ENCODE results near the gene PEX14. TPM values are rescaled to one million over a fixed set of nuclear protein-coding genes. Genes with fewer than 3 reads are reported as not detected.

The PEX14 gene
- total RNA-seq, 5 donors from 2014 or later (not counting 1 experiment from before 2014, with no cell fraction given) = 22.3 to 24.5 (median 22.7) TPM

DNA sequence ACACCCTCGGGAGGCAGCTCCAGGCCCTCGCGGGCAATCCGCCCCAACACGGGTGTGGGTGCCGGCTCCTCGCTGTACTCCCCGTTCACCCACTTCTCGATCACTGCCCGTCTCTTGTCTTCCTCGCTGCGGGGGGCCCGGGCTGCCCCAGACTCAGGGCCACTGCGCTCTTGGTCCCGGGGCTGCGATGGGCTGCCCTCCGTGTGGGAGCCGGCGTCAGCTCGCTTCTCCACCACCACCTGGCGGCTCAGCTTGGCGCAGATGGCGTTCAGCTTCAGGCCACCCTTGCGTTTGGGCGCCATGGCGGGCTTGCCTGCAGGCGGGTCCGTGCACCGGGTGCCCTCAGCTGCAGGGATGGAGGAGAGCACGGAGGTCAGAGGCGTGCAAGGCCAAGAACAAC is 190.5 kb downstream of the PEX14 start:
- DNase-seq (no peak), ATAC-seq (replicated peaks in 1 of 4) (no peak)
- WGBS (ENCODE audit: insufficient coverage) = 91% methylated on average over 27 of the region's 31 CpGs
- Histone ChIP-seq H3K9me3 (no peaks in the 10 kb centered on the region), H3K4me1 (ENCODE audit: control insufficient read depth in 1 of 2, extremely low read depth in 1 of 2, insufficient read depth in 2 of 2, low read length in 2 of 2) (no peaks in the 10 kb centered on the region), H3K27me3 (replicated peaks in 1 of 2; ENCODE audit: control insufficient read depth in 2 of 2, extremely low read depth in 1 of 2, insufficient read depth in 2 of 2, low read length in 1 of 2) (no peaks in the 10 kb centered on the region), H3K27ac (ENCODE audit: low read length) (no peak overlapping the region), H3K4me3 (ENCODE audit: control insufficient read depth in 1 of 2, extremely low read depth in 1 of 2, low read length in 1 of 2) (no peak overlapping the region), H3K36me3 (ENCODE audit: control insufficient read depth in 2 of 2, extremely low read depth in 1 of 2, insufficient read depth in 1 of 2, low read length in 1 of 2) (peaks cover 0 to 6% of the 10 kb centered on the region in 2 donors)
- POLR2A ChIA-PET = no interaction called here
- H3K27me3 Mint-ChIP-seq = no peaks in the 10 kb centered on the region
- no peak overlapping the region for H3K27ac Mint-ChIP-seq
- no peak overlapping the region for H3K4me3 Mint-ChIP-seq
- CTCF ChIA-PET = no interaction called here
- no peaks in the 10 kb centered on the region for H3K36me3 Mint-ChIP-seq
- H3K4me1 Mint-ChIP-seq = no peaks in the 10 kb centered on the region
- no peaks in the 10 kb centered on the region for H3K9me3 Mint-ChIP-seq

DNA sequence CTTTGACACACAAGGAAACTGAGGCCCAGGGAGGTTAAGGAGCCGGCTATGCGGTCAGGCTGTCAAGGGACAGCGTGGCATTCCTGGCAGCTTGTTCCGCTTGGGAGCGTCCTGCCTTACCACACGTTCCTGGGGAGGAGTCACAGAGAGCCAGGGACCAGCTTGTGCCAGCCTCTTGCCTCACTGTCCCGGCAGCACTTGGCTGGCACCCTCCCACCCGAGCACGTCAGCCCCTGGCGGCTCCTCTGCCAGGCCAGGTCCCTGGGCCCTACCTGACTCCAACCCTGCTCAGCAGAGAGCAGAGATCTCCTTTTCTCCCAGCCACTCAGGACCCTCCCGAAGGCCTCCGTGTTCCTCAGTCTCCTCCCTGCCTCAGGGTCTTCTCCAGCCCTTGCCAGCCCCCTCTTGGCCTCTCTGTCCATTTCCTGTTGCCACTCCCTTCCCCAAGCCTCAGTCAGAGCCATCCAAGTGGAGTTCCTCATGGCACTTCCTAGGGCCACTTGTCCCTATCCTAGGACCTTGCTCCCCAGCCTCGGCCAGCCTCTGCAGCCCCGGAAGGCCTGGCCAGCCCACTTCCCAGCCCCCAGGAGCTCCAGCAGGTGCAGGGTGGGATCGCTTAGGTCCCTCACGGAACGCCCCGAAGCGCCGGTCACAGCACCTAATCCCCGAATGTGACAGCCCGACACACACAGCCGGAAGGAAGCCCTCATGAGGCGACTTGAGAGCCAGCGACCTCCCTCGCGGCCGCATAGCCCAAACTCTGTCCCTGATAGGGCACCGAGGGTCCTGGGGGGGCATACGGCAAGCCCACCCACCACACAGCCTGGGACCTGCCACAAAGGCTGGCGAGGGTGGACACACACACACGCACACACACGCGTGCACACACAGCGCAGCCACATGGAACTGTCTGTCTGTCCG is 191.4 kb downstream of the PEX14 start:
- peaks cover 0 to 6% of the 10 kb centered on the region in 2 donors for H3K36me3 ChIP-seq (ENCODE audit: control insufficient read depth in 2 of 2, extremely low read depth in 1 of 2, insufficient read depth in 1 of 2, low read length in 1 of 2)
- POLR2A ChIA-PET = no interaction called here
- Mint-ChIP-seq H3K27me3 (no peaks in the 10 kb centered on the region), H3K27ac (no peak overlapping the region), H3K4me1 (no peaks in the 10 kb centered on the region), H3K4me3 (no peak overlapping the region), H3K9me3 (no peaks in the 10 kb centered on the region), H3K36me3 (no peaks in the 10 kb centered on the region)
- ATAC-seq (replicated peaks in 1 of 4) (no peak), DNase-seq (no peak)
- WGBS (ENCODE audit: insufficient coverage) = 92% methylated on average over 36 of the region's 36 CpGs
- no peaks in the 10 kb centered on the region for H3K9me3 ChIP-seq
- no peak overlapping the region for H3K27ac ChIP-seq (ENCODE audit: low read length)
- peaks cover 0 to 2% of the 10 kb centered on the region in 2 experiments for H3K4me1 ChIP-seq (ENCODE audit: control insufficient read depth in 1 of 2, extremely low read depth in 1 of 2, insufficient read depth in 2 of 2, low read length in 2 of 2)
- CTCF ChIA-PET = no interaction called here
- H3K4me3 ChIP-seq (ENCODE audit: control insufficient read depth in 1 of 2, extremely low read depth in 1 of 2, low read length in 1 of 2) = no peak overlapping the region
- H3K27me3 ChIP-seq (replicated peaks in 1 of 2; ENCODE audit: control insufficient read depth in 2 of 2, extremely low read depth in 1 of 2, insufficient read depth in 2 of 2, low read length in 1 of 2) = no peaks in the 10 kb centered on the region

DNA sequence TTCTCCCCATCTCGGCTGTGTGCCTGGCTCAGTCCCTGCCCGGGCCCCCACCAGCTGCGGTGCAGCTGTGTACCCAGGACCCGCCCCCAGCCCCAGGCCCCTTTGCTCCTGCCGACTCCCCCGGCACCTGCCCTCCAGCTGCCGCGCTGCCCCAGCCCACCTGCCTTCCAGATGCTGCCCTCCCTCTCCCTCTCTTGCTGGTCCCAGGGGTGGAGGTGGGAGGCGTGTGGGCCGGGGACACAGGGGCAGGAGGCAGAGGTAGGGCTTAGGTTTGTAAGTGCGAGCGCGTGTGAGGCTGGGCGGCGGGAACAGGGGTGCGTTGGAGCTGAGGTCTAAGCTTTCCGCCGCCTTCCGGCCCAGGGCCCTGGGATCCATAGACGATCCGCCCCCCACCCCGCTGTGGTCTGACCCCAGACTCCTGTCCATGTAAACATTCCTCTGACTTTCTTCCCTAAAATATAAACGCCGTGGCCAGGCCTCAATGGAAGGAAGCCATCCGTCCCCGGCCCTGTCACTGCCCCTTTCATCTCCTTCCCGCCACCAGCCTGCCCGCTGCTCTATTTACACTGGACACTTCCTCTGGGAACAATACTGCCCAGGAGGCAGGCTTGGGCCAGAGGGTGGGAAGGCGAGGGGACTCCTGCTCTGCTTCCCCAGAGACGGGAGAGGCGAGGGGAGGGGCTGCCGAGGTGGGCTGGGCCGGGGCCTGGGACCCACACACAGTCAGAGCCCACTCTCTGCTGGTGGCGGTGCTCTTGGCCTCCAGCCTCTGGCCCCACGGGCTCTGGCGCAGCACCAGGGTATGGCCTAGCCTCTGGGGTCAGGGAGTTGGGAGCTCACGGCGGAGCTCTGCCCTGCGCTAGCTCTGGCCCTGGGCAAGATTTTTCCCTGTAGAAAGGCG is 193.4 kb downstream of the PEX14 start:
- Mint-ChIP-seq H3K9me3 (no peaks in the 10 kb centered on the region), H3K36me3 (no peaks in the 10 kb centered on the region), H3K27me3 (no peaks in the 10 kb centered on the region), H3K4me3 (no peak overlapping the region), H3K4me1 (peaks cover 0 to 2% (median 0%) of the 10 kb centered on the region in 3 donors), H3K27ac (no peak overlapping the region)
- POLR2A ChIA-PET = no interaction called here
- Histone ChIP-seq H3K27me3 (replicated peaks in 1 of 2; ENCODE audit: control insufficient read depth in 2 of 2, extremely low read depth in 1 of 2, insufficient read depth in 2 of 2, low read length in 1 of 2) (no peaks in the 10 kb centered on the region), H3K4me1 (ENCODE audit: control insufficient read depth in 1 of 2, extremely low read depth in 1 of 2, insufficient read depth in 2 of 2, low read length in 2 of 2) (peaks cover 0 to 2% of the 10 kb centered on the region in 2 experiments), H3K4me3 (ENCODE audit: control insufficient read depth in 1 of 2, extremely low read depth in 1 of 2, low read length in 1 of 2) (no peak overlapping the region), H3K27ac (ENCODE audit: low read length) (no peak overlapping the region), H3K9me3 (no peaks in the 10 kb centered on the region), H3K36me3 (ENCODE audit: control insufficient read depth in 2 of 2, extremely low read depth in 1 of 2, insufficient read depth in 1 of 2, low read length in 1 of 2) (peaks cover 0 to 6% of the 10 kb centered on the region in 2 donors)
- CTCF ChIA-PET = no interaction called here
- ATAC-seq (replicated peaks in 1 of 4) = no peak
- DNase-seq = no peak
- WGBS (ENCODE audit: insufficient coverage) = 89% methylated on average over 28 of the region's 40 CpGs

DNA sequence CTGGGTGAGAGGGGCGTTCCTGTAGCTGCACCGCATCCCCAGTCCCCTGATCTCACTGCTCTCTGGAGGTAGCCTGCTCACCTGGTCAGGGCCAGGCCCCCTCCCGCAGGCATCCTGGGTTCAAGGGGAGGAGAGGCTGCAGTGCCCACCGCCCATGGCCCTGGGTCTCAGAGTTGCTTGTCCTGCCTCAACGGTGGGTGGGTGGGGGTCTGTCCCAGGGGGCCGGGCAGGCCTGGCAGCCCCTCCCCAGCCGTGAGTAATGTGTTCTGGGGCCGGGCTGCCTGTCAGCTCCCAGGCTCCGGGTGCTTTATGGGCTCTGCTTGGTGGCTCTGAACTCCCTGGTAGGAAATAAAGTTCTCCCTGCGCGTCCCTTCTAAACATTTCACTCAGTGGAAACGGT is 194.8 kb downstream of the PEX14 start:
- no peak overlapping the region for H3K4me3 Mint-ChIP-seq

DNA sequence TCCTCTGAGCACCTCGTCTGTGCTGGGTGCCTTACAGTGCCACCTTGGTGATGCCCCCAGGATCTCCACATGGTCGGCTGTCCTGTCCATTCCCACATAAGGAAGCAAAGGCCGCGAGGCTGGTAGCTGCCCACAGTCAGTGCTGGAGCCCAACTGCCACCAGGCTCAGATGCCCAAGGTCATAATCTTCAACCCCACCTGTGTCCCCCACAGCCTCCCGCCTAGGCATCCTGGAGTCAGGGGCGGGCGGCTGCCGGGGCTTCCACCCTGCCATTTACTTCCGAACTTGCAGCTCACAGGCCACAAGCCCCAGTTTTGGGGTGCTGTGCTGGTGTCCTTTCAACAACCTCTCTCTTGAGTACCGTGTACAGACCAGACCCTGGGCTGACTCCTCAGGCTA is 195.4 kb downstream of the PEX14 start:
- WGBS (ENCODE audit: insufficient coverage) = 87% methylated on average over 7 of the region's 10 CpGs
- Mint-ChIP-seq H3K27ac (no peak overlapping the region), H3K27me3 (no peaks in the 10 kb centered on the region), H3K36me3 (no peaks in the 10 kb centered on the region), H3K9me3 (no peaks in the 10 kb centered on the region), H3K4me1 (peaks cover 0 to 2% (median 0%) of the 10 kb centered on the region in 3 donors), H3K4me3 (no peak overlapping the region)
- H3K36me3 ChIP-seq (ENCODE audit: control insufficient read depth in 2 of 2, extremely low read depth in 1 of 2, insufficient read depth in 1 of 2, low read length in 1 of 2) = peaks cover 0 to under 1% of the 10 kb centered on the region in 2 donors
- no peak for DNase-seq
- H3K4me3 ChIP-seq (ENCODE audit: control insufficient read depth in 1 of 2, extremely low read depth in 1 of 2, low read length in 1 of 2) = no peak overlapping the region
- no peak for ATAC-seq (replicated peaks in 1 of 4)
- CTCF ChIA-PET = interaction anchor here in 1 of 2 donors (0.5 kb wide), 1 partner anchor 476 kb away, joined by 4 read pairs; no protein-coding TSS in a partner anchor
- no peak overlapping the region for H3K27ac ChIP-seq (ENCODE audit: low read length)
- H3K27me3 ChIP-seq (replicated peaks in 1 of 2; ENCODE audit: control insufficient read depth in 2 of 2, extremely low read depth in 1 of 2, insufficient read depth in 2 of 2, low read length in 1 of 2) = no peaks in the 10 kb centered on the region
- H3K4me1 ChIP-seq (ENCODE audit: control insufficient read depth in 1 of 2, extremely low read depth in 1 of 2, insufficient read depth in 2 of 2, low read length in 2 of 2) = peaks cover 0 to 2% of the 10 kb centered on the region in 2 experiments
- POLR2A ChIA-PET = no interaction called here
- no peaks in the 10 kb centered on the region for H3K9me3 ChIP-seq

More for the DNA sequence above, 194.8 kb downstream of the PEX14 start:
- Mint-ChIP-seq H3K4me1 (peaks cover 0 to 2% (median 0%) of the 10 kb centered on the region in 3 donors), H3K27me3 (no peaks in the 10 kb centered on the region), H3K36me3 (no peaks in the 10 kb centered on the region), H3K27ac (no peak overlapping the region), H3K9me3 (no peaks in the 10 kb centered on the region)
- no peaks in the 10 kb centered on the region for H3K27me3 ChIP-seq (replicated peaks in 1 of 2; ENCODE audit: control insufficient read depth in 2 of 2, extremely low read depth in 1 of 2, insufficient read depth in 2 of 2, low read length in 1 of 2)
- POLR2A ChIA-PET = no interaction called here
- no peak overlapping the region for H3K27ac ChIP-seq (ENCODE audit: low read length)
- CTCF ChIA-PET = interaction anchor here in 1 of 2 donors (0.5 kb wide), 1 partner anchor 475 kb away, joined by 4 read pairs; no protein-coding TSS in a partner anchor
- 65% methylated on average over 3 of the region's 12 CpGs for WGBS (ENCODE audit: insufficient coverage)
- peaks cover 0 to 2% of the 10 kb centered on the region in 2 experiments for H3K4me1 ChIP-seq (ENCODE audit: control insufficient read depth in 1 of 2, extremely low read depth in 1 of 2, insufficient read depth in 2 of 2, low read length in 2 of 2)
- DNase-seq (no peak), ATAC-seq (replicated peaks in 1 of 4) (no peak)
- H3K4me3 ChIP-seq (ENCODE audit: control insufficient read depth in 1 of 2, extremely low read depth in 1 of 2, low read length in 1 of 2) = no peak overlapping the region
- no peaks in the 10 kb centered on the region for H3K9me3 ChIP-seq
- H3K36me3 ChIP-seq (ENCODE audit: control insufficient read depth in 2 of 2, extremely low read depth in 1 of 2, insufficient read depth in 1 of 2, low read length in 1 of 2) = peaks cover 0 to 6% of the 10 kb centered on the region in 2 donors

DNA sequence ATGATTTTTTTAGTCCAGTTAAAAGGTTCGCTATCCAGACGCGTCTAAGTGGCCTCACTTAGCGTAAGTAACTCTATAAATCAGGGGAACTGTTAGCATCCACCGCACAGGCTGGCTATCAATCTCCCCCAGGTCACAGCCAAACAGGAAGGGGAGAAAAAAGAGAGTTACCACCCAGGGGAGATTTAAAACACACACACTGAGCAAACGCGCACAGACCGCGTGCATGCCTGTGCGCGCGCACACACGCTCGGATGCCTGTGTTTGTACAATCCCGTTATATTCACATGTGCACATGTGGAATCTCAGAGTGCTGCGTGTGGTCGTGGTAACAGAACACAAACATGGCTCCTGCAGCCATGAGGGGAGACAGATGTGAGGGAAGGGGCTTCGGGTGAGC is 196.3 kb downstream of the PEX14 start:
- H3K27ac Mint-ChIP-seq = no peak overlapping the region
- H3K9me3 Mint-ChIP-seq = no peaks in the 10 kb centered on the region

More for the DNA sequence above, 196.3 kb downstream of the PEX14 start:
- Histone ChIP-seq H3K27me3 (replicated peaks in 1 of 2; ENCODE audit: control insufficient read depth in 2 of 2, extremely low read depth in 1 of 2, insufficient read depth in 2 of 2, low read length in 1 of 2) (no peaks in the 10 kb centered on the region), H3K4me1 (ENCODE audit: control insufficient read depth in 1 of 2, extremely low read depth in 1 of 2, insufficient read depth in 2 of 2, low read length in 2 of 2) (peaks cover 0 to 2% of the 10 kb centered on the region in 2 experiments), H3K9me3 (no peaks in the 10 kb centered on the region), H3K36me3 (ENCODE audit: control insufficient read depth in 2 of 2, extremely low read depth in 1 of 2, insufficient read depth in 1 of 2, low read length in 1 of 2) (no peaks in the 10 kb centered on the region), H3K27ac (ENCODE audit: low read length) (no peak overlapping the region), H3K4me3 (ENCODE audit: control insufficient read depth in 1 of 2, extremely low read depth in 1 of 2, low read length in 1 of 2) (no peak overlapping the region)
- Mint-ChIP-seq H3K4me1 (peaks cover under 1 to 2% (median 1%) of the 10 kb centered on the region in 3 donors), H3K27me3 (no peaks in the 10 kb centered on the region), H3K36me3 (no peaks in the 10 kb centered on the region), H3K4me3 (no peak overlapping the region)
- no peak for ATAC-seq (replicated peaks in 1 of 4)
- no peak for DNase-seq
- WGBS (ENCODE audit: insufficient coverage) = 79% methylated on average over 12 of the region's 18 CpGs
- POLR2A ChIA-PET = no interaction called here
- CTCF ChIA-PET = no interaction called here

Measured in T-cell (primary cell).